ENCODE measurements around the gene GPI.

GRCh38 chr19:34319230-34319585 lies 45.8 kb upstream of the GPI start:
- TF ChIP-seq GATA2 (IDR thresholded peaks at IDR 0.05; ENCODE audit: low read depth, low read length) (no peak), GATA3 (IDR thresholded peaks at IDR 0.05; ENCODE audit: low read depth, low read length) (no peak)
